HG03159 (cell line): ENCODE results near the gene PIM3.

ENCODE experiments used
- ATAC-seq: cut with Tn5 transposase; IDR thresholded peaks from one replicate; pipeline ENCODE4 v1.9.1; 2021; ENCODE audit warnings: mild to moderate bottlenecking, moderate library complexity; ENCODE audit not compliant: unreplicated experiment

Gene PIM3

DNA sequence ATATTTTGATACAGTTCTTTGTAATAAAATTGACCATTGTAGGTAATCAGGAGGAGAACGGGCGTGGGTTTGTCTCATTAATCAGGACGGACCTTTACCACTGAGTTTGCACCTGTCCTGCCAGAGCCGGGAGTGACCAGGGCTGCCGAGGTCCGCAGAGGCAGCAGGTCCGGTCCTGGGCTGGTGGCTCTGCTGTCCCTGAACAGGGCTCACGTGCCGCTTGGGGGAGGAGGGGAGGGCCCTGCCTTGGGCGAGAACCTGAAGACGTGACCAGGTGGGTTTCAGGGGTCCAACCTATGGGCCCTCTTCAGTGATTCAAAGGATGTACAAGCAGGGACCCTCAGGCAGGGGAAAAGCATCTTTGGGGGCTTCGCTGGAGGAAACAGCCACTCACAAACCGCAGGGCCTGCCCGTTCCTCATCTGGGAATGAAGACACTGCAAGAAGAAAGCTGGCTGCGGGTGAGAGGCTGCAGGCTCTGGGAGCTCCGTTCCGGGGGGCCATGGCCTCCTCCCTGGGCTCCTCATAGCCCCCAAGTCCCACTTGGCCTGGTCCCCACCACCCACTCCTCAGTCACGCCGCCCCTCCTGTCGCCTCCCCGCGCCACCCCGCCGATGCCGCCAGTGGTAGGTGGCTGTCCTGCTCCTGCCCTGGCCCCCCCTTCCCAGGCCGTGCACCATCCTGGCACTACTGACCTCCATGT, 32.9 kb upstream of the PIM3 start:
- no peak for ATAC-seq

DNA sequence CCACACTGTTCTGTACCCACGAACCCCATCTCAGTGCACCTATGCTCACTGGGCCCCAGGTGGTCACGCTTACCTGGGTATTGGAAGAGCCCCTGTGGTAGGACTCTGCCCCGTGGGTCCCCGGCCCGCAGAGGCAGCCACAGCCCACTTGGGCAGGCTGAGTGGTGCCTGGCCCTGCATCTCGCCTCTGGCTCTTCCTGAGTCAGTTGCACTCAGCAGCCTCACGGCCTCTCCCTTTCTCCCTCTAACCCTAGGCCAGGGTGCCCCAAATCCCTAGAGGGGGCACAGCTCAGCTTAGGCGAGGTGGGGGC, 32.4 kb upstream of the PIM3 start:
- no peak for ATAC-seq

DNA sequence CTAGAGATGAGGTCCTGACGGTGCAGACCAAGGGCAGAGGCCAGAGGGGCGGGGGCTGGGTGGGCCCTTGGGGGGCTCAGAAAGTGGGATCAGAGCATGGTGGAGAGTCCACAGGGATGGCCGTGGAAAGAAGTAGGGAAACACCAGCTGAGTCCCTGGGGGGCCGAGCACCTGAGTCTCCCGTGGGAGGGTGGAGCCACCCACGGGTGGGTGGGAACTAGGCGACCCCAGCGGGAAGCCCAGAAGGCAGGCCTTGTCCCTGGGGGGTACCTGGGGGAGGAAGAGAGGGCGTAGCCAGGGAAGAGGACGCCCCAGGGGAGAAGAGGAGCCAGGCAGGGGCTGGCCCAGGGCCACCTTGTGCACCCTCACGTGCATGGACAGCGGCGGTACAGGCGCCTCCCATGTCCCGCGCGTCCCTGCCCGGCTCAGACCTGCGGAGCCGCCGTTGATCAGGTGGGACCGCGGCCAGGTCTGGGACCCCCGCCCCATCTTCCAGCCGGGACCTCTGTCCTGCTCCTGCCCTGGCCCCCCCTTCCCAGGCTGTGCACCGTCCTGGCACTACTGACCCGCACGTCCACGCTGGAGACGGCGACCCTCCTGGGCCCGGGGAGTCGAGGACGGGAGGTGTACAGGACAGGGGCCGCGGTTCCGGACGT, 31.9 kb upstream of the PIM3 start:
- no peak for ATAC-seq

DNA sequence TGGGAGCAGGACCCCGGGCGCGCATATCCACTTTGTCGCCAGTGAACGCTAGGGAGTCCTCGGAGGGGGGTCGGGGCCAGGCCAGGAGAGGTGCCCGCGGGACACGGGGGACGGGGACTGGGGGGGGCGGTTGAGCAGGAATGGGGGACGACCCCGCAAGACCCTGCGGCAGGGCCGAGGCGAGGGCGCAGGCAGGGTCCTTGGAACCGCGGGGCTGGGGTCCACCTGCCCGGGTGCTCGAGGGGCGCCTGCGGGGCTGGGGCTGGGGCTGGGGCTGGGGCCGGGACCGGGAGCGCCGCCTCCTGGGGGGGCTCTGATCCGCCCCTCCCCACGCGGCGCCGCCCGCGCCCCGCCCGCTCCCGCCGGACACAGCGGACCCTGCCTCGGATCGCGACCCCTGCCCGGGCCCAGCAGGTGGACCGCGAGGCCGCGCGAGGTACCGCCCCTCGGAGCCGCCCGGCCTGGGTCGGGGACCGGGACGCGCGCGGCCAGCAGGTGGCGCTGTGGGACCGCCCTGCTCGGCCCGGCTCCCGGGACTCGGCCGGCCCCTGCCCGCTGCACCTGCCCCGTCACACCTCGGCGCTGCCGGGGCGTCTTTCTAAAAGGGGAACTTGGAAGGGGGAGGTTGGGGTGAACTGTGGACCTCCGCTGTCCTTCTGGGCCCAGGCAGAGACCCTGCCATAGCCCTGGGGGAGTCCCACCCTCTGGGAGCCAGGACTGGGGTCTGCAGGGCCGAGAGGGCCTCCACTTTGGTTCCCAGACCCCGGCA, 31.2 kb upstream of the PIM3 start:
- no peak for ATAC-seq

DNA sequence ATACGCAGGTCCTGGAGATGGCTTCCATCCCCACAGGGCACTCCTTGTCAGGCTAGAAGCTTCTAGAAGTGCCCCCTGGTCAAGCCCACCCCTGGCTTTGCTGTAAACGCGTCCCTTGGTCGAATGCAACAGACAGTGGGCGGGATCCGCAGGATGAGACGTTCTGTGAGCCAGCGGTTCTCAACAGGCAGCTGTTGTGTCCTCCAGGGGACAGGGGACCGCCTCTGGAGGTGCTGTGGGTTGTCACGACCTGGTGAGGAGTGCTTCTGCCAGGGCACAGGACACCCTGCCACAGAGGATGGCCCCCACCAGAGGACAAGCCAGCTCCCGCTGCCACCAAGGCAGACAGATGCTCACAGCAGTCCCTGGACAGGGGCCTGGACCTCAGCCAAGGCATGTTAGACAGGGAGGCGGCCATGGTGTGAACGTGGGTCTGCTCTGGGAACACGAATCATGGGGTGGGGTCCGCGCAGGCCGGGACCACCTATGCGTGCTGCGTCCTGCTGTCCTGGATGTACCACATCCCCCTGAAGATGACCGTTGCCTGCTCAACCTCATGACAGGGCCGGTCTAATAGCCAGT, 30.5 kb upstream of the PIM3 start:
- no peak for ATAC-seq

DNA sequence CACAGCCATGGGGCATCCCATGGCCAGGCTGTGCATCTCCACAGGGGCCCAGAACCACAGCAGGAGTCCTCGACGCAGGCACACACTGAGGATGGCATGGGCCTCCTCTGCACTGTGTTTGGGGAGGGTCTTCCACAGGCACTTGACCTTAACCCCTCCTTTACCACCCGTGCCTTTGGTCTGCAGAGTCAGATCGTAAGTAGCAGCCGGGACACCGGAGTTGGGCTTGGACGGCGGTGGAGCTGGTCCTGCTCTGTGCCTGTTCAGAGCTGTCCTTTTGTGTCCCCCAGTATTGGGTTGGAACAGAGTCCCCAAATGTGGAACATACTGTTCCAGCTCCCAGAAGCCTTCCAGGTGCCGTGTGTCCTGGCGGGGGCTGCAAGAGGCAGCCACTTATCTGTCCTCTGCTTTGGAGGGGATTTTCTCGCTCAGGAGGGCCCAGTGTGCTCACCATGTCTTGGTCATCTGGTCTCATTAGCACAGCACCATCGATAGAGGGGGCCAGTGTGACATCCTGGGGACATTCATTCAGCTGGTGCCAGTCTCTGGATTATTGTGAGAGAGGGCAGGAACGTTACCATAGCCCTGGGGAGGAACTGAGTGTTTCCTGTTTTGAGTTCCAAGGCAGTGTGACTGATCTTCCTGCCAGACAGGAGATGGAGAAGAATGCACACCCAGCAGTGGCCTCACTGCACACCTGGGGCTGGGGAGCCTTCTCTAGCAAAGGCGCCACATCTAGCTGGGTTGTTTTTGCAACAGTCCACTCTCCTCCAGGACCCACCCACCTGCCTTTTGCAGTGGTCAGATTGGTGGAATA, 29.8 kb upstream of the PIM3 start:
- ATAC-seq, result no peak

DNA sequence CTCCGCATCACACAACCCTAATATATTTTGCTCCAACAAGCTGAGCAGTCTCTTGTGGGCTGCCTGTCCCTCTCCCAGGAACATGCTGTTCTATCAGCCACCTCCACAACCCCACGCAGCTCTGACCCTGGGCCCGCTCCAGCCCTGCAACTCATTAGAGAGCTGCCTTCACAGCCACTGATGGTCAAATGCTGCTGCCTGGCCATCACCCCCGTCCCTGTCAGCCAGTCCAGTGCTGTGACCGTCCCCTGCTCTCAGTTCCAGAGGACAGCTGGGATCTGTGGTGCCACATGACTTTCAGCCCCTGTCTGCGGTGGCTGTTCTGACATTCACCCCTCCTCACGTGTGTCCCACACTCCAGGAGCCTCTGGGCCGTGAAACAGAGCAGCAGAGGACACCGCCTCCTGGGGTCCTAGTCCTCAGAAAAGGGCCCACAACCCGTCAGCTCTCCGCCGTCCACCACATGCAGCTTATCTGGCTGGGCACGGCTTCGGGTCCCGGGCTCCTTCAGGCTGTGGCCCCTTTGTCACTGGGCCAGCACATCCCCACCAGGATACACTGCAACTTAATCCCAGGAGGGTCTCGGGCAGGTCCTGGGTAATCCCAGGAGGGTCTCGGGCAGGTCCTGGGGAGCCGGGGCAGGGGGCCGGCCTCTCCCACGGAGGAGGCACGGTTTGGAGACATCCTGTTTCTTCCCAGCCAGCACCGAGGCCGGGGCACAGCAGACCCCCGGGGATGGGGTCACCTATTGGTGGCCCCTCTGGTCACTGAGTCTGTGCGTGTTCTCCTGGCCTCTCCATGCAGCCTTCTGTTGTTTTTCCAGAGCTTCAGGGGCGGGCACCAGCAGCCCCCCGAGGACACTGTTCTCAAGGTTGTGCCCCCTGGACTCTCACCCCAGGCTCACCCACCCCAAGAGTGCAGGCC, 27.1 kb upstream of the PIM3 start:
- ATAC-seq, result no peak

DNA sequence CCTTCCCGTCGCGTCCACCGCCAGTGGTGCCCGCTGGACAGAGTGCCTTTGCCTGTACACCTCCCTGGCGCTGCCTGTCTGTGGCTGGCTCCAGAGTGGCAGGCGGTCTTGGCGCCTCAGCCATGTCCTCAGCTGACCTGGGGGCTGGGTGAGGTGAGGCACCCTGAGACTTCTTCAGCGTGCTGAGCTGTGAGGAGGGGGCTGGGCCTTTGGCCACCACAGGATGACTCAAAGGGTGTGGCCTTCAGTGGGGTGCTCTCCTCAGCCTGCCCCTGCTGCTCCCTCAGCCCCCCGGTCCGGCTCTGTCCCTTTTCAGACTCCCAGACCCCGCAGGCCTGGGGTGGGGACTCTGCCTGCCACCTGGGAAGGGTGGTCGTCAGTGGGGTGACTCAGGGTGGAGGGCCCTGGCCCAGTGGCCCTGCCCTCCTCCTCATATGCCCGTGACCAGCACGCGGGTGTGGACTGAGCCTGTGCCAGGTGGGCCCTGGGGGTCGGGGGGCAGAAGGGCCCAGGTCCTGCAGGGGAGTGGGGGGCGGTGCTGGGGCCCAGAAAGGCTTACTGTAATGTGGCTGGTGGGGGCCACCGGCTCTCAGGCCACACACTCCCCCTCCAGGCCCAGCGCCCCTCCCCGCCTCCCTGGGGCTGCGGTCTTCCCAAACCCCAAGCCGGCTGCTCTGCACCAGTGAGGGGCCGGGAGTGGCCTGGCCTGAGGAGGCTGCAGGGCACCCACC, 26.2 kb upstream of the PIM3 start:
- no peak for ATAC-seq

DNA sequence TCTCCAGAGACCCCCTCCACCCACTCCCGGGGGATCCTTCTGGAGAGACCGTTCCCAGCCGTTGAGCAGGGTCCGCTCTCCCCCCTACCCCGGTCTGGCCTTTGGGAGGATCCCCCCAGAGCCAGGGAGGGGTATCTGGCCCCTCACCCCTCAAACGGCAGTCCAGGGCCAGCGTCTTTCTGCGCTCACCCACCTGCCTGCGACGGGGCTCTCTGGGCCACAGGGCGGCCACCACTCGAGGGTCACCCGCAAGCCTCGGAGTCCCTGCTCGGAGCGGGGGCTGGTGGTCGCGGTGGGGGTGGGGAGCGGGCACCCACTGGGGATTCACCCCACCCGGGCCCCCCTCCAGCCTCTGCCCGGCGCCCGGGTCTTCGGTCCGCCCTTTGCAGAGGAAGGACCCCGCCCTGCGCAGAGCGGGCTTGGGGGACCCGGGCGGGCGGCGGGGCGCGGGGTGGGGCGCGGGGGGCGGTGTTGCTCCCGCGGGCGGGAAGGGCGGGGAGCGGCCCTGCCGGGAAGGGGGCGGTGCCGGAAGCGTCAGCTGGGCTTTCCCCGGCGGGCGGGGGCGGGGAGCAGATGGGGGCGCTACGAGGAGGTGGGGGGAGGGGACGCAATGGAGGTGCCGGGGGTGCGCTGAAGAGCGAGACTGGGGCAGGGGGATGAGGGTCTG, 25.5 kb upstream of the PIM3 start:
- no peak for ATAC-seq

DNA sequence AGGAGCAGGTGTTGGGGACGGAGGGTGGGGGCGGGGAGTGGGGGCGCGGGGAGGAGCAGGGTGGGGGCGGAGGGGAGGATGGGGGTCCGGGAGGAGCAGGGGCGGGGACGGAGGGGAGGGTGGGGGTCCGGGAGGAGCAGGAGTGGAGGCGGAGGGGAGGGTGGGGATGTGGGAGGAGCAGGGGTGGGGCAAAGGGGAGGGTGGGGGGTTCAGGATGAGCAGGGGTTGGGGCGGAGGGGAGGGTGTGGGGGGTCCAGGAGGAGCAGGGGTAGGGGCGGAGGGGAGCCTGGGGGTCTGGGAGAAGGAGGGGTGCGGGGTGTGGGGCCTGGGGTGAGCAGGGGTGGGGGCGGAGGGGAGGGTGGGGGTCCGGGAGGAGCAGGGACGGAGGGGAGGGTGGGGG, 25.0 kb upstream of the PIM3 start:
- ATAC-seq, result no peak

DNA sequence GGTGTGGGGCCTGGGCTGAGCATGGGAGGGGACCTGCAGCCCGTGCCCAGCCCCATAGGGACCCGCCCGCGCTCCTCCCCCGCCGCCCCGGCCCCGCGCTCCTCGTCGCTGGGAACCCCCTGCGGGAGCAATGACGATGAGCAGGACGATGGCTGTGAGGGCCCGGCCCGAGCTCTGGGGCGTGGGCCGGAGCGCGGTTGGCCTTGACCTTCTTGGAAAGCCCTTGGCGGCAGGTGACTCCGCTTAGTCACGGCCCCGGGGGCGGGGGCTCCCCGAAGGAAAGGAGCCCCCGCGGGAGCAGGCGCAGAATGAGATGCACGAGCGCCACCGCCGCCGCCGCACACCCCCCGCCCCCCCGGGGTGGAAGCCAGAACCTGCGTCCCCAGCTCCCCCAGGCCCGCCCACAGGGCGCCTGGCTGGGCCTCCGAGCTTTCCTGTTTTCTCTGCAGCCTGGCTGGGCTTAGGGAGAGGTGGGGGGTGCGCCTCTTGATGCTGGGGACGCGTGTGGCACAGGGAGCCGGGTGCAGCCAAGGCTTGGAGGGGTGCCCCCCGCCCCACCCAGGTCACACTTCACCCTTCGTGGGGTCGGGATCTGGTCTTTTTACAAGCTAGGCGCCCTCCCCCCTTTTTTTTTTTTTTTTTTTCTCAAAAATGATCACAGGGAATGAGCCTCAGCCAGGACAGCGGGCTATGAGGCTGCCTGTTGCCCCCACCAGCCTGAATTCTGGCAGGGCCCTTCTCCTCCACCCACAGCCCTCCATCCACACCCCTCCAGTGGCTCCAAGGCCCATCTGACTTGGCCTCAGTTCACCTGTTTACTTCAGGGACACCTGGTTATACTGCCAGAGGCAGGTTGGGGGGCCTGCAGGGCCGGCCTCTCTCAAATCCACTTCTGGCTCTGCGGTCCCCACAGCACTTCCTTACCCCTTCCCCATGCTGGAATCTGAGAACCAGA, 24.3 kb upstream of the PIM3 start:
- ATAC-seq, result peak; percentile 63

DNA sequence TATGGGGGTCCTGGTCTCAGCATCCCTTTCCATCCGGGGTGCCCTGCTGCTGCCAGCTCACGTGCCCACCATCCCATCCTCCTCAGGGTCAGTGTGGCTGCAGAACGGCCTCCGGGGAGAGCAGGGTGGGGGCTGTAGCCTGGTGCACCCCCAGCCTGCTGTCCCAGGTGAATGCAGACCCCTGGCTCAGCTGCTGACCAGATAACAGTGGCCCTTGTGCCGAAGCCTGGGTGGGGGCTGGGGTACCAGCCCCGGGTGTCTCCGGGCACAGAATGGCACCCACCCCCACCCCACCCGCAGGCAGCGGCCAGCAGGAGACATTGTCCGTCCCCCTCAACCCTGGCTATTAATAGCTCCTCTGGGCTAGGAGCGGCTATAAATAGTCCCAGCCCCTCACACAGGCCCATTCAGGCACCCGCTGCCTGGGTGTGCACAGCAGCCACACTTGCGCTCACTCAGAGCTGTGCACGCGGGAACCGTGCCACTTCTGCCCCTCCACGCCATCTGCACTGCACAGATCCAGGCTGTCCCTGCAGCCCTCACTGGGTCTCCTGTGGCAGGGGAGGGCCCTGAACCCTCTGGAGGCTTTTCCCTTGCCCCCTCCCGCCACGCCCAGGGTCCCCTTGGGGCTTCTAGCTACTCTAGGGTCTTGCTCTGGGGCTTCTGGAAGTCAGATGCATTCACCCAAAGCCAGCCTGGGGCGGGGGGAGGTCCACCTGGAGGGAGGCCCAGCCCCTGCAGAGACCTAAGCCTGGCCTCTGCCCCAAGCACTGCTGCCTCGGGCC, 23.4 kb upstream of the PIM3 start:
- no peak for ATAC-seq

DNA sequence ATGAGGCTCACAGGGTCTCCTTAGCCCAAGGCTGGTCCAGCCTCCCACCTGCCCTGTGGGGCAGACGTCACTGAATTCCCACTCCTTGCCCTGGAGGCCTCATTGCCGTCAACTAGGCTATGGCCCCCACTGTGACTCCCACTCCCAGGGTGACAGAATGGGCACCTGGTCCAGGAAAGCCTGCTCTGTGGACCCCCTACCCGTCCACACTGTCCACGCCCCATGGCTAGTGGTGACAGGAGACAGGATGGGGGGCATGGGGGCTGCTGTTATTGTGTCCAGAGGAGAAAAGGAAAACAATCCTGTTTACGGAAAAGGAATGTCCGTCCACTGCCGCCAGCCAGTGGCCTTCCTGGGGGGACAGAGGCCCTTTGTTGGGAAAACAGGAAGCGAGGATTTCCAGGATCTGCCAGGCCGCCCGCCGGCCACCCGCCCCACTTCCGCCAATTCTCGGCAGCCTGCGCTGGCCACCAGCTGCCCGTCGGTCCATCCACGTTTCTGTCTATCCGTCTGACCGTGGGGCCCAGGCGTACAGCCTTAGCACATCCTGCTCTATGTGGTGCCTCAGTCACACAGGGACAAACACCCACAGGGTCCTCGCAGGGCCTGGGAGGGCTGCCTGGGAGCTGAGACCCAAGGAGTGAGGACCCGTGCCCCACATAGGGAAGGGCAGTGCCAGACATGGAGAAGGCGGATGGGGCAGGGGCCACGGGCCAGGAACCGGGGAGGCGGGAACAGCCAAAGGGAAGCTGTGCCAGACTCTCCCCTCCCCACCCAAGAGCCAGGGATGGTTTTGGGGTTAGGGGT, 22.6 kb upstream of the PIM3 start:
- no peak for ATAC-seq

DNA sequence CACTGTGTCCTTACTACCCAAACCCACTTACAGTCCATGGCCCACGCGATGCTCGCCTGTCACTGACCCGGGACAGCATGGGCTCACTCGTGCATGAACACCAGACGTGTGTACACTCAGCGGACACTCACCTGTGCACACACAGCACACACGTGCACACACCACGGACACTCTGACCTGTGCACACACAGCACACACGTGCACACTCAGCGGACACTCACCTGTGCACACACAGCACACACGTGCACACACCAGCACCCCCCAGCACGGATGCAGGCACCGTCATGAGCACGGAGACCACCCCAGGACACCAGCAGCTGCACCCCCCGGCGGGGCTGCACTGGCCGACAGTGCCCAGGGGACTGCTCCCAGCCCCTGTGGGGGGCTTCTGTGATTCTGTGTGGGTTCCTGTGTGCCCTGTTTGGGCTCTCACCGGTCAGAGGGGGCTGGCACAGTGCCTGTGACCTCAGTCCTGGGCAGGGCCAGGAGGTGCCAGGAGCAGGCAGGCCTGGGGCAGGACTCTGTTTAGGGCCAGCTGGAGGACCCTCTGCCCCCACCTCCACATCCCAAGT, 21.9 kb upstream of the PIM3 start:
- no peak for ATAC-seq

DNA sequence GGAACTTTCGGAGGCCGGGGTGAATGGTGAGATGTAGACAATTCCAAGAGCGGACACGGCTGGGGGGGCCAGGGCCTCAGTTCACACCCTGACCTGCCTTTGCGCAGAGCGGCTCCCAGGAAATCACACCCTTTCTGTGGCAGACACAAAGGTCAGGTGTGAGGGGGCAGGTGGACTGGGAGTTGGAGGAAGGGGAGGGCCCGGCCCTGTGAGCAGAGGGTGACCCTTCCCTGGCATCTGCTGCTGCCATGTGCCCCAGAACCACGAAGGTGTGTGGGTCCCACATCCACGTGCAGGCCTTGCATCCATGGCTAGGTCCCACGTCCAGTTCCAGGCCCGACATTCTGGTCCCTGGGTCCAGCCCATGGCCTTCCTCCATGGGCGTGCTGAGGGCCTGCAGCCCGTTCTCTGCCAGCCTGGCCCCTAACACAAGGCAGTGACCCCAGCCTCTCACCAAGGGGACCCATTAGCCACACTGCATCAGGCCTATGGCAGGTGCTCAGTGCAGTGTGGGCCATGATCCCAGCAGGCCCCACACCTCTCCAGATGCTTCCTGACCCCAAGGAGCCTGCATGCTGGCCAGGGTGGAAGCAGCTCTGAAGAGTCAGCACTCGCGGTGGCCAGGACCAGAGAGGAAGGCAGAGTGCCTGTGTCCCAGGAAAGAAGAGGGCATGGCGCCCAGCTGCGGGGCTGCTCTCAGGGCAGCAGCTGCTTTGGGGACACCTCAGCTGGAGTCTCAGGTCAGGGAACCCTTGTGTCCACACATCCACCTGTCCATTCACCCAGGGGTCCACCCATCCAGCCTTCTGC, 18.9 kb upstream of the PIM3 start:
- no peak for ATAC-seq
